Heart left ventricle (tissue), 16 donors: ENCODE data around the gene ANAPC15. TPM values are rescaled to one million over a fixed set of nuclear protein-coding genes. Genes with fewer than 3 reads are reported as not detected.
A peak's percentile ranks its signal among the peaks of the same experiment; 100 is the strongest.

Experiments
- ATAC-seq, 4 donors: fragments of 200-7000 bp; cut with Tn5 transposase; one replicate each; pipeline ENCODE4 v1.9.1; 2020 to 2022; ENCODE audit warnings: moderate library complexity in 4 of 4, mild to moderate bottlenecking in 3 of 4, moderate number of reproducible peaks in 1 of 4
- DNase-seq, 5 donors: peaks; one replicate each; pipeline ENCODE4 v3.0.0-alpha.2; 2020
- H3K27ac ChIP-seq, 12 donors: fragments of 200-600 bp; sonication (generic) in 4 of 12; one replicate each; pipeline versions ENCODE4 v1.5.0 to v1.8.0; 2016 to 2022; ENCODE audit warnings: mild to moderate bottlenecking in 2 of 12
- H3K27me3 ChIP-seq, 9 donors: fragments of 200-600 bp; sonication (generic) in 2 of 9; one replicate each; pipeline versions ENCODE4 v1.5.1 to v1.8.0; 2016 to 2022; ENCODE audit warnings: mild to moderate bottlenecking in 3 of 9
- H3K36me3 ChIP-seq, 9 donors: fragments of 200-600 bp; sonication (generic) in 2 of 9; one replicate each; pipeline versions ENCODE4 v1.5.0 to v1.8.0; 2018 to 2022; ENCODE audit warnings: mild to moderate bottlenecking in 2 of 9
- H3K4me1 ChIP-seq, 12 donors: fragments of 200-600 bp; sonication (generic) in 4 of 12; one replicate each; pipeline versions ENCODE4 v1.5.0 to v1.8.0; 2016 to 2022; ENCODE audit warnings: mild to moderate bottlenecking in 3 of 12
- H3K4me3 ChIP-seq, 12 donors: fragments of 200-600 bp; sonication (generic) in 4 of 12; one replicate each; pipeline versions ENCODE4 v1.5.0 to v1.8.0; 2017 to 2022; ENCODE audit warnings: mild to moderate bottlenecking in 9 of 12, moderate library complexity in 4 of 12
- H3K9me3 ChIP-seq, 12 donors: fragments of 200-600 bp; sonication (generic) in 4 of 12; one replicate each; pipeline versions ENCODE4 v1.5.0 to v1.8.0; 2016 to 2022; ENCODE audit warnings: mild to moderate bottlenecking in 1 of 12
- POLR2A ChIP-seq, 2 donors: fragments of 450-650 bp; IDR thresholded peaks; one replicate each; pipeline ENCODE4 v1.6.1; 2017; ENCODE audit warnings: antibody characterized with exemption in 2 of 2, mild to moderate bottlenecking in 2 of 2, moderate library complexity in 2 of 2
- WGBS, 4 donors: extraction: QIAGEN DNeasy Blood & Tissue Kit in 2 of 4; methylation state at CpG; one replicate each; pipeline versions ENCODE4 v1.1.5 to v1.1.7; 2013 to 2018; 5-methylcytosine and 5-hydroxymethylcytosine counted together
- intact Hi-C, 10 donors: fragments of 100-400 bp; cut with DNase I; formaldehyde crosslinking; loops; one replicate each; pipeline versions ENCODE4 v1.11.1 to v1.14.2; 2022
- polyA plus RNA-seq, 2 donors: library from polyadenylated mRNA; stranded (reverse); fragments of 200-250 nt; gene quantifications; one replicate each; pipeline ENCODE4 v1.2.3, GENCODE V29; 2013
- total RNA-seq, 9 donors: library from RNA; depleted of rRNA in 2 of 9; stranded (reverse); fragments of >200 nt in 2 of 9; fragmentation: NEBNext Ultra II Directional in 3 of 9; extraction: Animal tissue kit (Norgen Biotek cat#: 25700) in 3 of 9; gene quantifications; one replicate each; pipeline versions ENCODE4 v1.1.0 to v1.2.4, GENCODE V29; 2016 to 2023
- TF ChIP-seq, protein P1 (sequence below), 12 donors: fragments of 200-600 bp; sonication (generic) in 4 of 12; IDR thresholded peaks; one replicate each; pipeline versions ENCODE4 v1.5.0 to v1.8.0; 2018 to 2022; ENCODE audit warnings: antibody characterized with exemption in 12 of 12, mild to moderate bottlenecking in 5 of 12
- donor health status: ischemic (EF 13 %, LVEDD 7.1; RV severe dilation, severe dysfunction).
- donor health status: healthy with polysubstance abuse.
- donor health status: DM: no; HTN: yes; CAD: no.
- donor health status: DM: no; HTN: no; CAD: no.
- donor health status: ischemic (EF 25% LVEDD 6.9; RV normal size, moderate dysfunction).
- donor health status: ischemic (EF 25% LVEDD 5.7; RV mildly dilated, moderate dysfunction).
- donor health status: healthy.
- donor health status: DM: yes; HTN: yes; CAD: no.
- donor health status: ischemic (EF 35%, LVEDD 5.7; RV mildly dilated, moderate dysfunction).
- donor health status: nonischemic (EF 11% LVEDD 7.7; RV severe dilation, severe dysfunction).
- donor health status: DM: yes; HTN: yes; CAD: no.
- donor health status: PGD.
- donor health status: ischemic (EF 29% LVEDD 5.4; RV normal size, mild dysfunction).
- donor health status: nonischemic (EF 23%, LVEDD 6.1; RV moderate dilation, normal function).

The ANAPC15 gene
- total and polyA plus RNA-seq, 11 donors: 35.6 to 82.7 (median 40.1) TPM

DNA sequence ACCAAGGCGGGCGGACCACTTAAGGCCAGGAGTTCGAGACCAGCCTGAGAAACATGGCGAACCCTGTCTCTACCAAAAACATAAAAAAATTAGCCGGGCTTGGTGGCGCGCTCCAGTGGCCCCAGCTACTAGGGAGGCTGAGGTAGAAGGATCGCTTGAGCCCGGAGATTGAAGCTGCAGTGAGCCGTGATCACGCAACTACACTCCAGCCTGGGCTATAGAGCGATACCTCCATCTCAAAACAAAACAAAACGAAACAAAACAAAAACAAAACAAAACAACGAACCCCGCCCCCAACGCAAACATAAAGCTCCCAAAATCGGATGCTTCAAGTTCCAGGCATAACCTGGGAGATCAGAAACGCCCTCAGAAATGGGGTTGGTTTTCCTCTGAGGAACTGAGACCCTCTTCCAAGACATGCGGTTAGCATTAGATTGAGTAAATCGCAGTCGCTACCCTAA, 31.3 kb downstream of the ANAPC15 start:
- peak overlapping the region; percentile 77 to 93 (median 87) for H3K27ac ChIP-seq
- H3K9me3 ChIP-seq: no peaks in the 10 kb centered on the region
- peaks cover 0 to 14% (median 1%) of the 10 kb centered on the region in 9 donors for H3K36me3 ChIP-seq
- ATAC-seq (no peak), DNase-seq (no peak)
- H3K27me3 ChIP-seq: no peaks in the 10 kb centered on the region
- peak overlapping the region; percentile 11 to 94 (median 82) for H3K4me3 ChIP-seq
- intact Hi-C loops: loop anchor here in 5 of 10 donors (2.0 to 5.0 kb wide), 5 partner anchors 32 to 44 kb away; partner anchors contain the start of gene ANAPC15 (in 1 of the 5)
- TF ChIP-seq, protein P1, sequence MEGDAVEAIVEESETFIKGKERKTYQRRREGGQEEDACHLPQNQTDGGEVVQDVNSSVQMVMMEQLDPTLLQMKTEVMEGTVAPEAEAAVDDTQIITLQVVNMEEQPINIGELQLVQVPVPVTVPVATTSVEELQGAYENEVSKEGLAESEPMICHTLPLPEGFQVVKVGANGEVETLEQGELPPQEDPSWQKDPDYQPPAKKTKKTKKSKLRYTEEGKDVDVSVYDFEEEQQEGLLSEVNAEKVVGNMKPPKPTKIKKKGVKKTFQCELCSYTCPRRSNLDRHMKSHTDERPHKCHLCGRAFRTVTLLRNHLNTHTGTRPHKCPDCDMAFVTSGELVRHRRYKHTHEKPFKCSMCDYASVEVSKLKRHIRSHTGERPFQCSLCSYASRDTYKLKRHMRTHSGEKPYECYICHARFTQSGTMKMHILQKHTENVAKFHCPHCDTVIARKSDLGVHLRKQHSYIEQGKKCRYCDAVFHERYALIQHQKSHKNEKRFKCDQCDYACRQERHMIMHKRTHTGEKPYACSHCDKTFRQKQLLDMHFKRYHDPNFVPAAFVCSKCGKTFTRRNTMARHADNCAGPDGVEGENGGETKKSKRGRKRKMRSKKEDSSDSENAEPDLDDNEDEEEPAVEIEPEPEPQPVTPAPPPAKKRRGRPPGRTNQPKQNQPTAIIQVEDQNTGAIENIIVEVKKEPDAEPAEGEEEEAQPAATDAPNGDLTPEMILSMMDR (IDR thresholded peaks at IDR 0.05): no peak
- no peak for TF ChIP-seq POLR2A (IDR thresholded peaks at IDR 0.05)
- peaks cover 0 to 40% (median 16%) of the 10 kb centered on the region in 12 donors for H3K4me1 ChIP-seq
- 68 to 77% (median 72%) methylated on average over 21 of the region's 21 CpGs for WGBS, 4 donors

DNA sequence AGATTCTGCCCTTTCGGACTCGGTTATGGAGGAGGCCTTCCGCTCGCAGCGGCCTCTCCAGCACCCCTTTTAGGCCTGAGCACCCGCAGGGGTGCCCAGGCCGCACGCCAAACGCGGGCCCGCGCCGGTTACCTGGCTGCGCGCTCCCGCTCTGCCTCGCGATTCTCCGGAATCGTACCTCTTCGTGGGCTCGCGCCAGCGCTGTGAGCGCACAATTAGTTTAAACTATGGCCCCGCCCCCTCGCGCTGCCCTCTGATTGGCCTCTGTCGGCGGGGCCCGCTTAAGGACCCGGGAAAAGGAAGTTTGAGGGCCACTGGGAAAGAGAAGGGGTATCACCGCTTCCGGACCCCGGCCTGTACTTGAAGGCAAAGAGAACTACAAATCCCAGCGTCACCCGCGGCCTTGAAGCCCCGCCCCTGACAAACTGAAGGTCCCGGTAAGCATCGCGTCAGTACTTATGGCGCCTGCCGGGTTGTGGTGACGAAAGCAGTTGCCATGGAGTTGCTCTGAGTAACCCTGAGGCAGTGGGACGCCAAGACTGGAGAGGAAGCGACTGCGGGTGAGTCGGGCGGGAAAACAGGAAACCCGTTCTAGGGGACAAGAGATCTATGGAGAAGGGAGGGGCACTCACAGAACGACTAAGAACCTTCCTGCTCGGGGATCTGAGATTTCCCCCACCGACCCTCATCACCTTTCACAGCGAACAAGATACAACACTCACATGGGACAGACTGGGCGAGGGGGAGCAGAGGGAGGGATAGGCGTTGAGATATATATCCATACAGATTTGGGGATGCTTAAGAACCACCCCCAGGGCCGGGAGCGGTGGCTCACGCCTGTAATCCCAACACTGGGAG, 31.9 kb downstream of the ANAPC15 start, which contains the start of the genes LRRC51 and NUMA1:
Gene LRRC51 (plus strand): TSS at position 525 of the 858 bp plus-strand sequence. CDS start 8,234 bp downstream, outside the sequence.
Gene NUMA1 (minus strand): TSS at position 217 of the 858 bp plus-strand sequence. CDS start 44,599 bp downstream, outside the sequence.
- Histone ChIP-seq H3K4me1 (peaks cover 0 to 42% (median 16%) of the 10 kb centered on the region in 12 donors), H3K36me3 (peaks cover 0 to 9% (median 0%) of the 10 kb centered on the region in 9 donors), H3K9me3 (no peaks in the 10 kb centered on the region), H3K4me3 (peak within 1 kb of the TSS; percentile 70 to 94 (median 82)), H3K27me3 (no peaks in the 10 kb centered on the region), H3K27ac (peak within 1 kb of the TSS; percentile 81 to 93 (median 87))
- TF ChIP-seq, protein P1 (IDR thresholded peaks at IDR 0.05): no peak
- peak in 1 of 2 donors; percentile 65 for TF ChIP-seq POLR2A (IDR thresholded peaks at IDR 0.05)
- ATAC-seq (peak; percentile 97 to 99 (median 98)), DNase-seq (peak; percentile 99 to 100 (median 99))
- intact Hi-C loops: loop anchor here in 8 of 10 donors (1.0 to 5.0 kb wide), 8 partner anchors 23 to 43 kb away; partner anchors contain the start of genes ANAPC15 (in 3 of the 8) and LAMTOR1 (in 1 of the 8)
- 0 to 1% (median 0%) methylated on average over 58 to 60 of the region's 60 CpGs for WGBS, 4 donors

- Histone ChIP-seq H3K9me3 (no peaks in the 10 kb centered on the region), H3K4me1 (peaks cover 0 to 49% (median 16%) of the 10 kb centered on the region in 12 donors), H3K36me3 (peaks cover 0 to 4% (median 0%) of the 10 kb centered on the region in 9 donors), H3K27ac (peak overlapping the region; percentile 81 to 93 (median 87)), H3K27me3 (no peaks in the 10 kb centered on the region), H3K4me3 (peak overlapping the region; percentile 70 to 94 (median 82))
- ATAC-seq: peak in 3 of 4 donors; percentile 6 to 54 (median 19)
- 6 to 12% (median 9%) methylated on average over 15 to 16 of the region's 16 CpGs for WGBS, 4 donors
- no peak for DNase-seq
- TF ChIP-seq, protein P1 (IDR thresholded peaks at IDR 0.05): no peak
- TF ChIP-seq POLR2A (IDR thresholded peaks at IDR 0.05): no peak
- intact Hi-C loops: loop anchor here (1.0 to 5.0 kb wide), 8 partner anchors 23 to 43 kb away; partner anchors contain the start of genes ANAPC15 (in 3 of the 10) and LAMTOR1 (in 1 of the 10)
These were observed 32.6 kb downstream of the ANAPC15 start for GRCh38 chr11:72079819-72080325.
